ENCODE measurements around the gene GALNT17.

GALNT17 gene

GRCh38 chr7:71132127-71132376 is at the start of gene GALNT17:
GALNT17 (plus strand) TSS chr7:71132144.
- in situ Hi-C loops (cut with MboI; ENCODE audit: low pct_unique_long_range_greater_than_20kb, low sequenced_read_pairs) = no loop called here
- no peak for DNase-seq

GRCh38 chr7:71095266-71095860 is 36.6 kb upstream of the GALNT17 start:
- no peak for DNase-seq
- in situ Hi-C loops (cut with MboI; ENCODE audit: low pct_unique_long_range_greater_than_20kb, low sequenced_read_pairs) = no loop called here

GRCh38 chr7:71096351-71096750 is 35.6 kb upstream of the GALNT17 start:
- no peak for DNase-seq
- in situ Hi-C loops (cut with MboI; ENCODE audit: low pct_unique_long_range_greater_than_20kb, low sequenced_read_pairs) = no loop called here

- in situ Hi-C loops (cut with MboI; ENCODE audit: low pct_unique_long_range_greater_than_20kb, low sequenced_read_pairs) = no loop called here
These were observed 25.7 kb upstream of the GALNT17 start for GRCh38 chr7:71106226-71106625.

GRCh38 chr7:71112436-71112835 is 19.5 kb upstream of the GALNT17 start:
- DNase-seq = no peak
- in situ Hi-C loops (cut with MboI; ENCODE audit: low pct_unique_long_range_greater_than_20kb, low sequenced_read_pairs) = no loop called here

More at GRCh38 chr7:71106226-71106625, 25.7 kb upstream of the GALNT17 start:
- DNase-seq = no peak

GRCh38 chr7:71120096-71120495 is 11.8 kb upstream of the GALNT17 start:
- in situ Hi-C loops (cut with MboI; ENCODE audit: low pct_unique_long_range_greater_than_20kb, low sequenced_read_pairs) = no loop called here
- DNase-seq = no peak

- in situ Hi-C loops (cut with MboI; ENCODE audit: low pct_unique_long_range_greater_than_20kb, low sequenced_read_pairs) = no loop called here
- no peak for DNase-seq
These were observed 2.8 kb upstream of the GALNT17 start for GRCh38 chr7:71129126-71129525.

GRCh38 chr7:71130031-71130679 is 1.8 kb upstream of the GALNT17 start:
- in situ Hi-C loops (cut with MboI; ENCODE audit: low pct_unique_long_range_greater_than_20kb, low sequenced_read_pairs) = no loop called here
- DNase-seq = no peak

GRCh38 chr7:71131256-71132126 is 453 bp upstream of the GALNT17 start:
- in situ Hi-C loops (cut with MboI; ENCODE audit: low pct_unique_long_range_greater_than_20kb, low sequenced_read_pairs) = no loop called here
- peak; percentile 3 for DNase-seq

GRCh38 chr7:71132377-71133231 is 660 bp downstream of the GALNT17 start:
- in situ Hi-C loops (cut with MboI; ENCODE audit: low pct_unique_long_range_greater_than_20kb, low sequenced_read_pairs) = no loop called here
- DNase-seq = no peak

GRCh38 chr7:71133232-71133622 is 1.3 kb downstream of the GALNT17 start:
- DNase-seq = no peak
- in situ Hi-C loops (cut with MboI; ENCODE audit: low pct_unique_long_range_greater_than_20kb, low sequenced_read_pairs) = no loop called here

GRCh38 chr7:71133856-71134255 is 1.9 kb downstream of the GALNT17 start:
- no peak for DNase-seq
- in situ Hi-C loops (cut with MboI; ENCODE audit: low pct_unique_long_range_greater_than_20kb, low sequenced_read_pairs) = no loop called here

- in situ Hi-C loops (cut with MboI; ENCODE audit: low pct_unique_long_range_greater_than_20kb, low sequenced_read_pairs) = no loop called here
- DNase-seq = no peak
These were observed 3.2 kb downstream of the GALNT17 start for GRCh38 chr7:71135116-71135515.

GRCh38 chr7:71135663-71136062 is 3.7 kb downstream of the GALNT17 start:
- DNase-seq = no peak
- in situ Hi-C loops (cut with MboI; ENCODE audit: low pct_unique_long_range_greater_than_20kb, low sequenced_read_pairs) = no loop called here

GRCh38 chr7:71137479-71137878 is 5.5 kb downstream of the GALNT17 start:
- no peak for DNase-seq
- in situ Hi-C loops (cut with MboI; ENCODE audit: low pct_unique_long_range_greater_than_20kb, low sequenced_read_pairs) = no loop called here

- in situ Hi-C loops (cut with MboI; ENCODE audit: low pct_unique_long_range_greater_than_20kb, low sequenced_read_pairs) = no loop called here
- DNase-seq = no peak
These were observed 8.3 kb downstream of the GALNT17 start for GRCh38 chr7:71140264-71140663.

- in situ Hi-C loops (cut with MboI; ENCODE audit: low pct_unique_long_range_greater_than_20kb, low sequenced_read_pairs) = no loop called here
These were observed 13.0 kb downstream of the GALNT17 start for GRCh38 chr7:71144963-71145362.

GRCh38 chr7:71145906-71146901 is 14.3 kb downstream of the GALNT17 start:
- DNase-seq = no peak
- in situ Hi-C loops (cut with MboI; ENCODE audit: low pct_unique_long_range_greater_than_20kb, low sequenced_read_pairs) = no loop called here

More at GRCh38 chr7:71144963-71145362, 13.0 kb downstream of the GALNT17 start:
- DNase-seq = no peak
